ENCODE data around the gene DIO1.

- TF ChIP-seq CREB1 (IDR thresholded peaks at IDR 0.05; ENCODE audit: low read depth) (no peak), MAX (IDR thresholded peaks at IDR 0.05) (no peak), TAF1 (IDR thresholded peaks at IDR 0.05; ENCODE audit: low read depth) (no peak), REST (IDR thresholded peaks at IDR 0.05; ENCODE audit: low read depth) (no peak), TEAD4 (IDR thresholded peaks at IDR 0.05) (no peak), RAD21 (IDR thresholded peaks at IDR 0.05; ENCODE audit: low read depth) (no peak), TCF12 (IDR thresholded peaks at IDR 0.05; ENCODE audit: low read depth) (no peak), USF1 (IDR thresholded peaks at IDR 0.05) (no peak), CEBPB (IDR thresholded peaks at IDR 0.05) (no peak)
These were observed 17.5 kb downstream of the DIO1 start for GRCh38 chr1:53911442-53911841.

Data from Ishikawa (cell line).